PFSK-1 (cell line): Measurements from ENCODE around the gene RNF214.

ENCODE experiments used
- FOXP2 ChIP-seq: optimal IDR thresholded peaks from 2 replicates; pipeline ENCODE3; 2011; ENCODE audit warnings: borderline replicate concordance, control low read depth, inconsistent platforms; ENCODE audit not compliant: insufficient read depth; ENCODE audit errors: extremely low read length, extremely low read depth
- POLR2AphosphoS5 ChIP-seq: IDR thresholded peaks from 2 replicates; pipeline ENCODE4 v1.6.1; 2012; ENCODE audit warnings: low read depth, mild to moderate bottlenecking, control low read depth, low read length, moderate library complexity
- SIN3A ChIP-seq: IDR thresholded peaks from 2 replicates; pipeline ENCODE4 v1.6.1; 2012; ENCODE audit warnings: mild to moderate bottlenecking, low read length, moderate library complexity, borderline replicate concordance; ENCODE audit not compliant: insufficient read depth
- TAF1 ChIP-seq: IDR thresholded peaks from 2 replicates; pipeline ENCODE4 v1.6.1; 2012; ENCODE audit warnings: low read length, control low read depth, borderline replicate concordance; ENCODE audit not compliant: insufficient read depth
- TF ChIP-seq, protein P1 (sequence below), 2 experiments: IDR thresholded peaks; 2 replicates each; pipeline versions ENCODE4 v1.6.1 to v1.8.0; 2011 to 2012; ENCODE audit warnings: low read depth in 2 of 2, low read length in 2 of 2, control low read depth in 1 of 2, inconsistent platforms in 1 of 2, mild to moderate bottlenecking in 1 of 2, moderate library complexity in 1 of 2; ENCODE audit not compliant: insufficient read depth in 1 of 2

The RNF214 gene

DNA sequence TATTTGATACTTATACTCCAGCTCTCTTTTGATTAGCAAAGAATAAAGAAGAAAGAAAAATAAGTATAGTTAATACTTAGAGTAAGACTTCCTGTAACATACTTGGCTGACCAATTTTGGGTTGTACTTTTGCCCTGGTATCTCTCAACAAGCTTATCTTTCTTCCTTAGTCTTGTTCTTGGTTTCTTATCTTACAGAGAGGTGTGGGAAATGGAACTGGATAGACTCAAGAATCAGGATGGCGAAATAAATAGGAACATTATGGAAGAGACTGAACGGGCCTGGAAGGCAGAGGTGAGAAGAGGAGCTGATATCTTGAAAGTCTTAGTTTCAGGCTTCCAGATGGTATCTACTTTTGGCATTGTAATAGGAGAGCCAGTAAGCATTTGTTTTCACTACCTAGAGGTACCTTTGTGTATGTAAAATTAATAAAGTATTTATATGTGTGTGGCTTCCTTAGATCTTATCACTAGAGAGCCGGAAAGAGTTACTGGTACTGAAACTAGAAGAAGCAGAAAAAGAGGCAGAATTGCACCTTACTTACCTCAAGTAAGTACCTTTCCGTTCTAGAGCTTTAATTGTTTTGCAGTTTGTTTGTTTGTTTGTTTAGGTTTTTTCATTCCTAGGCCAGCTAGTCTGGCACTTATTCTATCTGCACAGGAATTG, 47.4 kb downstream of the RNF214 start:
- TF ChIP-seq, protein P1, sequence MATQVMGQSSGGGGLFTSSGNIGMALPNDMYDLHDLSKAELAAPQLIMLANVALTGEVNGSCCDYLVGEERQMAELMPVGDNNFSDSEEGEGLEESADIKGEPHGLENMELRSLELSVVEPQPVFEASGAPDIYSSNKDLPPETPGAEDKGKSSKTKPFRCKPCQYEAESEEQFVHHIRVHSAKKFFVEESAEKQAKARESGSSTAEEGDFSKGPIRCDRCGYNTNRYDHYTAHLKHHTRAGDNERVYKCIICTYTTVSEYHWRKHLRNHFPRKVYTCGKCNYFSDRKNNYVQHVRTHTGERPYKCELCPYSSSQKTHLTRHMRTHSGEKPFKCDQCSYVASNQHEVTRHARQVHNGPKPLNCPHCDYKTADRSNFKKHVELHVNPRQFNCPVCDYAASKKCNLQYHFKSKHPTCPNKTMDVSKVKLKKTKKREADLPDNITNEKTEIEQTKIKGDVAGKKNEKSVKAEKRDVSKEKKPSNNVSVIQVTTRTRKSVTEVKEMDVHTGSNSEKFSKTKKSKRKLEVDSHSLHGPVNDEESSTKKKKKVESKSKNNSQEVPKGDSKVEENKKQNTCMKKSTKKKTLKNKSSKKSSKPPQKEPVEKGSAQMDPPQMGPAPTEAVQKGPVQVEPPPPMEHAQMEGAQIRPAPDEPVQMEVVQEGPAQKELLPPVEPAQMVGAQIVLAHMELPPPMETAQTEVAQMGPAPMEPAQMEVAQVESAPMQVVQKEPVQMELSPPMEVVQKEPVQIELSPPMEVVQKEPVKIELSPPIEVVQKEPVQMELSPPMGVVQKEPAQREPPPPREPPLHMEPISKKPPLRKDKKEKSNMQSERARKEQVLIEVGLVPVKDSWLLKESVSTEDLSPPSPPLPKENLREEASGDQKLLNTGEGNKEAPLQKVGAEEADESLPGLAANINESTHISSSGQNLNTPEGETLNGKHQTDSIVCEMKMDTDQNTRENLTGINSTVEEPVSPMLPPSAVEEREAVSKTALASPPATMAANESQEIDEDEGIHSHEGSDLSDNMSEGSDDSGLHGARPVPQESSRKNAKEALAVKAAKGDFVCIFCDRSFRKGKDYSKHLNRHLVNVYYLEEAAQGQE (IDR thresholded peaks at IDR 0.05; ENCODE audit: insufficient read depth in 1 of 2, low read depth in 2 of 2, low read length in 2 of 2) = no peak
- TF ChIP-seq TAF1 = no peak
- no peak for TF ChIP-seq SIN3A
- no peak for TF ChIP-seq FOXP2
- TF ChIP-seq POLR2AphosphoS5 = no peak

DNA sequence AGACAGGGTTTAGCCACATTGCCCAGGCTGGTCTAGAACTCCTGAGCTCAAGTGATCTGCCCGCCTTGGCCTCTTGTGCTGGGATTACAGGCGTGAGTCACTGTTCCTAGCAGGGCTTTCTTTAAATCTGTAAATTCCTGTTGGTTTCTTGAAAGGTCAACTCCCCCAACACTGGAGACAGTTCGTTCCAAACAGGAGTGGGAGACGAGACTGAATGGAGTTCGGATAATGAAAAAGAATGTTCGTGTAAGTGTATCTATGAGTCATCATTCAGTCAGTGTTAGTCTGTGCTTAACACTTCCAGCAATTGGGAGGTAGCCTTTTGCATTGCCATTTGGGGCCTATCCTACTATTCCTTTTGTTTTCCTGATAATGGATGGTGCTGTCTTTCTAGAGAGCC, 48.7 kb downstream of the RNF214 start:
- TF ChIP-seq TAF1 (no peak), FOXP2 (no peak), SIN3A (no peak), POLR2AphosphoS5 (no peak)
- TF ChIP-seq, protein P1 (IDR thresholded peaks at IDR 0.05; ENCODE audit: insufficient read depth in 1 of 2, low read depth in 2 of 2, low read length in 2 of 2) = no peak

DNA sequence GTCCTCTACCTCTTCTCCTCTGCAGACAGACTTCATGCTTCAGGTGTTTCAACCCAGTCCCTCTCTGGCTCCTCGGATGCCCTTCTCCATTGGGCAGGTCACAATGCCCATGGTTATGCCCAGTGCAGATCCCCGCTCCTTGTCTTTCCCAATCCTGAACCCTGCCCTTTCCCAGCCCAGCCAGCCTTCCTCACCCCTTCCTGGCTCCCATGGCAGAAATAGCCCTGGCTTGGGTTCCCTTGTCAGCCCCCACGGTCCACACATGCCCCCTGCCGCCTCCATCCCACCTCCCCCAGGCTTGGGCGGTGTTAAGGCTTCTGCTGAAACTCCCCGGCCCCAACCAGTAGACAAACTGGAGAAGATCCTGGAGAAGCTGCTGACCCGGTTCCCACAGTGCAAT, 49.4 kb downstream of the RNF214 start:
- TF ChIP-seq POLR2AphosphoS5 = no peak
- TF ChIP-seq TAF1 = no peak
- TF ChIP-seq SIN3A = no peak
- no peak for TF ChIP-seq FOXP2
- TF ChIP-seq, protein P1 (IDR thresholded peaks at IDR 0.05; ENCODE audit: insufficient read depth in 1 of 2, low read depth in 2 of 2, low read length in 2 of 2) = no peak

DNA sequence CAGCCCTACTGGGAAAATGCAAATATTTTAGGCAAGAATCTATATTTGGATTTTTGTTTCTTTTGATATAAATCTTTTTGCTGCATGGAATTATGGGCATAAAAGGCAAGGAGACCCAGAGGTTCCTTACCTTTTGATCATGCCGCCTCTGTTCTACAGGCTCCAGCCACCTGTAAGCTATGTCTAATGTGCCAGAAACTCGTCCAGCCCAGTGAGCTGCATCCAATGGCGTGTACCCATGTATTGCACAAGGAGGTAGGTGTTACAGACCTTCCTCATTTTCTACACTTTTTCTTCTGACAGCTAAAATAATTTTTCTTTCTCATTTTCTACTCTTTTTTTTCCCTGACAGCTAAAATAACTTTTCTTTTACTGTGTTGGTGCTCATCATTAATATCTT, 50.5 kb downstream of the RNF214 start:
- no peak for TF ChIP-seq SIN3A
- no peak for TF ChIP-seq POLR2AphosphoS5
- no peak for TF ChIP-seq TAF1
- TF ChIP-seq FOXP2 = no peak
- TF ChIP-seq, protein P1 (IDR thresholded peaks at IDR 0.05; ENCODE audit: insufficient read depth in 1 of 2, low read depth in 2 of 2, low read length in 2 of 2) = no peak

DNA sequence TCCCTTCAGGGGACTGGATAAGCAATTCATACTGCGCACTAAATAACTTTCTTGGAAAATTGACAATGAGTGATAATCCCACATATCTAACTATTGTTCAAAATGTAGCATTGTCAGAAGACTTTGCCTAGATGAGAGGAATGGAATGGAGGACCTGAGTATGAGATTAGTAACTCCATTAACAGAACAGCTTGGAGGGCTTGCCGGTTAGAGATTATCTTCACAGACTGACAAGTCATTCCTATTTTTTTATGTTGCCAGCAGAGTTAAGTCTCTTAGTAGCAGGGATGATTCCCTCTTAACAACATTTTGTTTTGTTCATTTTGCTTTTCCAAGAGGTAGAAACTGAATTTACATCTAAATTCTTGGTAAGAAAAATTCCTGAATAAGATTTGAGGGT, 51.6 kb downstream of the RNF214 start:
- TF ChIP-seq SIN3A = no peak
- no peak for TF ChIP-seq TAF1
- TF ChIP-seq, protein P1 (IDR thresholded peaks at IDR 0.05; ENCODE audit: insufficient read depth in 1 of 2, low read depth in 2 of 2, low read length in 2 of 2) = no peak
- no peak for TF ChIP-seq FOXP2
- no peak for TF ChIP-seq POLR2AphosphoS5
